HepG2 (cell line): ENCODE results near the gene NBEAL1. TPM values are rescaled to one million over a fixed set of nuclear protein-coding genes. Genes with fewer than 3 reads are reported as not detected.

Experiments
- ARID5B ChIP-seq: IDR thresholded peaks from 2 replicates; pipeline ENCODE4 v1.4.0; 2020; ENCODE audit warnings: mild to moderate bottlenecking, missing genetic modification reagents
- BATF2 ChIP-seq: sonication (generic); formaldehyde crosslinking; IDR thresholded peaks from 2 replicates; pipeline ENCODE4 v1.8.0; 2022; ENCODE audit warnings: mild to moderate bottlenecking, missing genetic modification reagents, moderate library complexity
- BCL3 ChIP-seq: sonication (generic); formaldehyde crosslinking; IDR thresholded peaks from 2 replicates; pipeline ENCODE4 v1.5.1; 2020; ENCODE audit warnings: mild to moderate bottlenecking, missing genetic modification reagents, moderate library complexity
- DMAP1 ChIP-seq: IDR thresholded peaks from 2 replicates; pipeline ENCODE4 v1.6.1; 2016
- HNF1B ChIP-seq: sonication (generic); formaldehyde crosslinking; IDR thresholded peaks from 2 replicates; pipeline ENCODE4 v1.5.1; 2020; ENCODE audit warnings: mild to moderate bottlenecking, moderate library complexity, missing genetic modification reagents
- KDM5B ChIP-seq: sonication (generic); formaldehyde crosslinking; IDR thresholded peaks from 2 replicates; pipeline ENCODE4 v1.4.0; 2020; ENCODE audit warnings: missing genetic modification reagents, mild to moderate bottlenecking, borderline replicate concordance
- KMT2B ChIP-seq: IDR thresholded peaks from 2 replicates; pipeline ENCODE4 v1.6.1; 2016; ENCODE audit warnings: missing genetic modification reagents, missing compliant biosample characterization
- MIXL1 ChIP-seq: IDR thresholded peaks from 2 replicates; pipeline ENCODE4 v1.6.1; 2016
- MTA3 ChIP-seq: sonication (generic); formaldehyde crosslinking; IDR thresholded peaks from 2 replicates; pipeline ENCODE4 v1.4.0; 2020; ENCODE audit warnings: missing genetic modification reagents
- NCOA5 ChIP-seq: sonication (generic); formaldehyde crosslinking; IDR thresholded peaks from 2 replicates; pipeline ENCODE4 v1.4.0; 2020; ENCODE audit warnings: missing genetic modification reagents
- NONO ChIP-seq, 2 experiments: fragments of 450-650 bp in 1 of 2; sonication (generic) in 1 of 2; formaldehyde crosslinking in 1 of 2; IDR thresholded peaks in 1 of 2; conservative IDR thresholded peaks in 1 of 2; 2 replicates each; pipeline versions ENCODE4 v1.6.1 to v1.8.0; 2017 to 2022; ENCODE audit warnings: mild to moderate bottlenecking in 1 of 2, missing genetic modification reagents in 1 of 2, moderate library complexity in 1 of 2
- POGZ ChIP-seq: sonication (generic); formaldehyde crosslinking; IDR thresholded peaks from 2 replicates; pipeline ENCODE4 v1.4.0; 2020; ENCODE audit warnings: mild to moderate bottlenecking, missing genetic modification reagents
- REL ChIP-seq: sonication (generic); formaldehyde crosslinking; conservative IDR thresholded peaks from 2 replicates; pipeline ENCODE4 v1.8.0; 2022; ENCODE audit warnings: mild to moderate bottlenecking, missing genetic modification reagents, moderate library complexity
- SNAPC5 ChIP-seq: sonication (generic); formaldehyde crosslinking; IDR thresholded peaks from 2 replicates; pipeline ENCODE4 v1.8.1; 2023; ENCODE audit warnings: mild to moderate bottlenecking, missing genetic modification reagents, borderline replicate concordance
- TBX2 ChIP-seq: sonication (generic); formaldehyde crosslinking; IDR thresholded peaks from 2 replicates; pipeline ENCODE4 v1.5.0; 2020; ENCODE audit warnings: missing genetic modification reagents, mild to moderate bottlenecking, borderline replicate concordance
- UBTF ChIP-seq: sonication (generic); formaldehyde crosslinking; IDR thresholded peaks from 2 replicates; pipeline ENCODE4 v1.4.0; 2020; ENCODE audit warnings: mild to moderate bottlenecking, missing genetic modification reagents
- ZNF317 ChIP-seq: sonication (generic); formaldehyde crosslinking; IDR thresholded peaks from 2 replicates; pipeline ENCODE4 v1.5.0; 2020; ENCODE audit warnings: mild to moderate bottlenecking, missing genetic modification reagents
- ZNF75D ChIP-seq: sonication (generic); formaldehyde crosslinking; IDR thresholded peaks from 2 replicates; pipeline ENCODE4 v1.8.1; 2023; ENCODE audit warnings: missing genetic modification reagents, mild to moderate bottlenecking, borderline replicate concordance
- ZNF878 ChIP-seq: sonication (generic); formaldehyde crosslinking; IDR thresholded peaks from 2 replicates; pipeline ENCODE4 v1.8.1; 2023; ENCODE audit warnings: mild to moderate bottlenecking, missing genetic modification reagents, moderate library complexity
- ZSCAN9 ChIP-seq: IDR thresholded peaks from 2 replicates; pipeline ENCODE4 v1.6.1; 2016; ENCODE audit warnings: borderline replicate concordance
- polyA plus RNA-seq, 8 experiments: library from polyadenylated mRNA; depleted of rRNA in 3 of 8; stranded (reverse) in 7 of 8; unstranded in 1 of 8; fragments of >200 nt; fragmentation: Illumina TruSeq in 4 of 8; extraction: Trizol in 4 of 8; gene quantifications; 2 replicates each; pipeline versions ENCODE4 v1.2.1 to v1.2.3, GENCODE V29; 2011 to 2016; ENCODE audit warnings: low read depth in 4 of 8, missing spikeins in 1 of 8, mixed read lengths in 1 of 8; ENCODE audit not compliant: insufficient read depth in 1 of 8
- total RNA-seq, 5 experiments: library from RNA; depleted of rRNA; stranded (reverse); fragments of >200 nt; fragmentation: Illumina TruSeq; extraction: Trizol; gene quantifications; 2 replicates each; pipeline ENCODE4 v1.2.3, GENCODE V29; 2016; ENCODE audit warnings: low read depth in 1 of 5

The NBEAL1 gene
- total and polyA plus RNA-seq, 2 of the 13 experiments (the other 11 are each of a cell fraction or from before 2014, with no cell fraction given), result 6.4 to 15.7 TPM

GRCh38 chr2:203040966-203041521 lies 26.4 kb downstream of the NBEAL1 start (continued):
- no peak for TF ChIP-seq UBTF
- TF ChIP-seq ARID5B (CRISPR knock-in tag), result peak; percentile 60
- TF ChIP-seq MTA3, result no peak
- TF ChIP-seq SNAPC5 (CRISPR knock-in tag), result no peak
- peak; percentile 42; the same call in 1 of the 2 replicates for TF ChIP-seq KMT2B (CRISPR knock-in tag)
- 0 out of 2 replicates have a peak, but pooled peaks have one; percentile 26 for TF ChIP-seq TBX2
- TF ChIP-seq ZNF878 (CRISPR knock-in tag), result peak; percentile 83; the same call in 1 of the 2 replicates
- TF ChIP-seq NCOA5 (CRISPR knock-in tag), result no peak
- no peak for TF ChIP-seq KDM5B (CRISPR knock-in tag)
- TF ChIP-seq BCL3 (CRISPR knock-in tag), result no peak
- peak; percentile 7; the same call in 1 of the 2 replicates for TF ChIP-seq MIXL1
- TF ChIP-seq ZNF75D, result no peak
- 0 out of 2 replicates have a peak, but pooled peaks have one; percentile 18 for TF ChIP-seq HNF1B (CRISPR knock-in tag)
- TF ChIP-seq NONO (IDR thresholded peaks at IDR 0.05), result no peak
- no peak for TF ChIP-seq NONO (CRISPR knock-in tag; conservative IDR thresholded peaks at IDR 0.05)
- TF ChIP-seq REL (CRISPR knock-in tag), result no peak
- no peak for TF ChIP-seq ZNF317 (CRISPR knock-in tag)
- peak; percentile 21; the same call in 1 of the 2 replicates for TF ChIP-seq DMAP1 (CRISPR knock-in tag)
- TF ChIP-seq POGZ (CRISPR knock-in tag), result peak; percentile 71
- no peak for TF ChIP-seq ZSCAN9
- no peak for TF ChIP-seq BATF2 (CRISPR knock-in tag)
